Uterus (tissue), 2 donors: ENCODE data around the gene AMACR.

ENCODE experiments used
- POLR2A ChIP-seq, 2 donors: fragments of 450-650 bp; IDR thresholded peaks; one replicate each; pipeline ENCODE4 v1.6.1; 2016; ENCODE audit warnings: antibody characterized with exemption in 2 of 2, mild to moderate bottlenecking in 1 of 2, moderate library complexity in 1 of 2
- TF ChIP-seq, protein P1 (sequence below), 4 experiments: fragments of 200-600 bp in 2 of 4; fragments of 450-650 bp in 2 of 4; sonication (generic) in 2 of 4; IDR thresholded peaks; one replicate each; pipeline ENCODE4 v1.5.1; 2016 to 2019; ENCODE audit warnings: antibody characterized with exemption in 4 of 4, mild to moderate bottlenecking in 2 of 4, moderate library complexity in 1 of 4

DNA sequence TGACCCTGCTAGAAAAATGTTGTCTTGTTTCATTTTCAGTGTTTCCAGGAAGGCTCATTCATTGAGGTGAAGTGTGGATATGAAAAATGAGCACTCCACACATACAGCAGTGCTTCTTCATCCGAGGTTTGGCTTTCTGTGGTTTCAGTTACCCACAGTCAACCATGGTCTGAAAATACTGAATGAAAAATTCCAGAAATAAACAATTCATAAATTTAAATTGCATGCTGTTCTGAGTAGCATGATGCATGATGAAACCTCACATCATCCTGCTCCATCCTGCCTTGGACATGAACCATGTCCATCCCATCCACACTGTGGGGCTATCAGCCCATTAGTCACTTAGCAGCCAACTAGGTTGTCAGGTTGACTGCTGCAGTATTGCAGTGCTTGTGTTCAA, 13.0 kb downstream of the AMACR start:
- TF ChIP-seq, protein P1, sequence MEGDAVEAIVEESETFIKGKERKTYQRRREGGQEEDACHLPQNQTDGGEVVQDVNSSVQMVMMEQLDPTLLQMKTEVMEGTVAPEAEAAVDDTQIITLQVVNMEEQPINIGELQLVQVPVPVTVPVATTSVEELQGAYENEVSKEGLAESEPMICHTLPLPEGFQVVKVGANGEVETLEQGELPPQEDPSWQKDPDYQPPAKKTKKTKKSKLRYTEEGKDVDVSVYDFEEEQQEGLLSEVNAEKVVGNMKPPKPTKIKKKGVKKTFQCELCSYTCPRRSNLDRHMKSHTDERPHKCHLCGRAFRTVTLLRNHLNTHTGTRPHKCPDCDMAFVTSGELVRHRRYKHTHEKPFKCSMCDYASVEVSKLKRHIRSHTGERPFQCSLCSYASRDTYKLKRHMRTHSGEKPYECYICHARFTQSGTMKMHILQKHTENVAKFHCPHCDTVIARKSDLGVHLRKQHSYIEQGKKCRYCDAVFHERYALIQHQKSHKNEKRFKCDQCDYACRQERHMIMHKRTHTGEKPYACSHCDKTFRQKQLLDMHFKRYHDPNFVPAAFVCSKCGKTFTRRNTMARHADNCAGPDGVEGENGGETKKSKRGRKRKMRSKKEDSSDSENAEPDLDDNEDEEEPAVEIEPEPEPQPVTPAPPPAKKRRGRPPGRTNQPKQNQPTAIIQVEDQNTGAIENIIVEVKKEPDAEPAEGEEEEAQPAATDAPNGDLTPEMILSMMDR (IDR thresholded peaks at IDR 0.05) = no peak
- no peak for TF ChIP-seq POLR2A (IDR thresholded peaks at IDR 0.05)
